Measurements from ENCODE around the gene MCRIP1.

MCRIP1 gene

DNA sequence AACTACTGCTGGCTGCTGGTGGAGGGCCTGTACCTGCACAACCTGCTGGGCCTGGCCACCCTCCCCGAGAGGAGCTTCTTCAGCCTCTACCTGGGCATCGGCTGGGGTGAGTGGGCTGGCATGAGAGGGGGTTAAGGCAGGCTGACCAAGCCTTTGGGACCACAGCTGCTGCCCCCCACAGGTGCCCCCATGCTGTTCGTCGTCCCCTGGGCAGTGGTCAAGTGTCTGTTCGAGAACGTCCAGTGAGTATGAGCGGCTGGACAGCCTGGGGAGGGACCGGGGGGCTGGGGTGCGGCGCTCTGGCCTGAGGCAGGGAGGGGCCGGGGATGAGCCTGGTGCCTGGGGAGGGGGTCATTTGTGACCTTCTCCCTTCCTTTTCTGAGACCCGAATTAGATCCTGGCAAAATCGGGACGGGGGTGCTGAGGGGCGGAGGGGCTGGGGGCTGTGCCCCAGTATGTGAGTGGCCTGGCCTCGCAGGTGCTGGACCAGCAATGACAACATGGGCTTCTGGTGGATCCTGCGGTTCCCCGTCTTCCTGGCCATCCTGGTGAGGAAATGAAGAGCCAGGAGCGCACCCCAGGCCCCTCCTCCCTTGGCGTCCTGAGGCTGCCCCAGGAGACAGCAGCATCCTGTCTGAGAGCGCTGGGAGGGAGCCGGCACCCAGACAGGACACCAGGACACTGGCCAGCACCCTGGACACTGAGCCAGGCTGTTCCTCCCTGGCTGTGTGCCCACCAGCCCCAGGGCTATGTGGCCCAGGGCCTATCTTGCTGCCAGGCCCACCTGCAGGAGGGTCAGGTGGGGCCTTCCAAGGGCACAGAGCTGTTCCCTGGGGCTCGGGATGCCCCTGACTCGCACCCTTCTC lies 21.2 kb downstream of the MCRIP1 start:
- Histone ChIP-seq H3K9me3 (ENCODE audit: low read length) (no peaks in the 10 kb centered on the region), H3K27me3 (ENCODE audit: control insufficient read depth in 1 of 2, insufficient read depth in 2 of 2, low read length in 2 of 2) (peaks cover 0 to 50% of the 10 kb centered on the region in 2 donors), H3K27ac (ENCODE audit: low read depth, low read length) (no peak overlapping the region), H3K36me3 (ENCODE audit: insufficient read depth, low read length) (no peaks in the 10 kb centered on the region), H3K4me3 (ENCODE audit: low read depth in 1 of 2, low read length in 2 of 2) (no peak overlapping the region), H3K9ac (ENCODE audit: low read length) (no peak overlapping the region), H3K4me1 (ENCODE audit: insufficient read depth, low read length) (no peaks in the 10 kb centered on the region)

DNA sequence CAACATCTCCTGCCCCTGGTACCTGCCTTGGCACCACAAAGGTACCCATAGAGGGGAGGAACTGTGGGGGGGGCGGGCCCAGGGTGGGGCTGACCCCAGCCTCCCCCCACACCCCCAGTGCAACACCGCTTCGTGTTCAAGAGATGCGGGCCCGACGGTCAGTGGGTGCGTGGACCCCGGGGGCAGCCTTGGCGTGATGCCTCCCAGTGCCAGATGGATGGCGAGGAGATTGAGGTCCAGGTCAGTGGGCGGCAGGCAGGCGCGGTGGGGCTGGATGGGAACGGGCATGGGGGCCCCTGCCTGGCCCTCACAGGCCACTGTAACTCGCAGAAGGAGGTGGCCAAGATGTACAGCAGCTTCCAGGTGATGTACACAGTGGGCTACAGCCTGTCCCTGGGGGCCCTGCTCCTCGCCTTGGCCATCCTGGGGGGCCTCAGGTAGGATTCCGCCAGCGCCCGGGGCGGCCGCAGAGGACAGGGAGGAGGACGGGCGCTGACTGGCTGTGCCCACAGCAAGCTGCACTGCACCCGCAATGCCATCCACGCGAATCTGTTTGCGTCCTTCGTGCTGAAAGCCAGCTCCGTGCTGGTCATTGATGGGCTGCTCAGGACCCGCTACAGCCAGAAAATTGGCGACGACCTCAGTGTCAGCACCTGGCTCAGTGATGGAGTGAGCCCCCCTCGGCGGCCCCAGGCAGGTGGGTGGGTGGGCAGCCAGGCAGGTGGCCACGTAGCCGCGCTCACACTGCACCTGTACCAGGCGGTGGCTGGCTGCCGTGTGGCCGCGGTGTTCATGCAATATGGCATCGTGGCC lies 22.0 kb downstream of the MCRIP1 start:
- Histone ChIP-seq H3K4me3 (ENCODE audit: low read depth in 1 of 2, low read length in 2 of 2) (no peak overlapping the region), H3K27me3 (ENCODE audit: control insufficient read depth in 1 of 2, insufficient read depth in 2 of 2, low read length in 2 of 2) (peaks cover 0 to 58% of the 10 kb centered on the region in 2 donors), H3K9ac (ENCODE audit: low read length) (no peak overlapping the region), H3K36me3 (ENCODE audit: insufficient read depth, low read length) (no peaks in the 10 kb centered on the region), H3K9me3 (ENCODE audit: low read length) (no peaks in the 10 kb centered on the region), H3K4me1 (ENCODE audit: insufficient read depth, low read length) (no peaks in the 10 kb centered on the region), H3K27ac (ENCODE audit: low read depth, low read length) (no peak overlapping the region)

DNA sequence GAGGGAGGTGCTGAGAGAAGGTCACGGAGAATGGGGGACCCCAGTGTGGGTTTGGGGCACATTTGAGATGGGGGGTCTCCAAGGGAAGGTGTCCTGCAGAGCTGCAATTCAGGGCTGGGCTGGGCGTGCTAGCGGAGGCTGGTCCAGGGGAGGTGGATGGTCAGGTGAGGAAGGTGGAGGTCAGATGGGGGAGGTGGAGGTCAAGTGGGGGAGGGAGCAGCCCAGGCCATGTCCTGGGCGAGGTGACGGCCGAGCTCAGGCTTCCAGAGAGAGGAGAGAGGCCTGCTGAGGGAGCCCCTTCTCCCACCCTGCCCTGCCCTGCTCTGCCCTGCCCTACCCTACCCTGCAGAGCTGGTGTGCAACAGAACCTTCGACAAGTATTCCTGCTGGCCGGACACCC lies 22.6 kb downstream of the MCRIP1 start:
- Histone ChIP-seq H3K4me3 (ENCODE audit: low read depth in 1 of 2, low read length in 2 of 2) (no peak overlapping the region), H3K4me1 (ENCODE audit: insufficient read depth, low read length) (no peaks in the 10 kb centered on the region), H3K27ac (ENCODE audit: low read depth, low read length) (no peak overlapping the region), H3K9me3 (ENCODE audit: low read length) (no peaks in the 10 kb centered on the region), H3K9ac (ENCODE audit: low read length) (no peak overlapping the region), H3K36me3 (ENCODE audit: insufficient read depth, low read length) (no peaks in the 10 kb centered on the region), H3K27me3 (ENCODE audit: control insufficient read depth in 1 of 2, insufficient read depth in 2 of 2, low read length in 2 of 2) (peaks cover 5 to 64% of the 10 kb centered on the region in 2 donors)

DNA sequence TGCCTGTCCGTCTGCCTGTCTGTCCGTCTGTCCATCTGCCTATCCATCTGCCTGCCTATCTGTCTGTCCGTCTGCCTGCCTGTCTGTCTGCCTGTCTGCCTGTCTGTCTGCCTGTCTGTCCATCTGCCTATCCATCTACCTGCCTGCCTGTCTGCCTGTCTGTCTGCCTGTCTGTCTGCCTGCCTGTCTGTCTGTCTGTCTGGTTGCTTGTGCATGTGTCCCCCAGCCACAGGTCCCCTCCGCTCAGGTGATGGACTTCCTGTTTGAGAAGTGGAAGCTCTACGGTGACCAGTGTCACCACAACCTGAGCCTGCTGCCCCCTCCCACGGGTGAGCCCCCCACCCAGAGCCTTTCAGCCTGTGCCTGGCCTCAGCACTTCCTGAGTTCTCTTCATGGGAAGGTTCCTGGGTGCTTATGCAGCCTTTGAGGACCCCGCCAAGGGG lies 23.5 kb downstream of the MCRIP1 start:
- Histone ChIP-seq H3K9ac (ENCODE audit: low read length) (no peak overlapping the region), H3K36me3 (ENCODE audit: insufficient read depth, low read length) (no peaks in the 10 kb centered on the region), H3K9me3 (ENCODE audit: low read length) (no peaks in the 10 kb centered on the region), H3K4me1 (ENCODE audit: insufficient read depth, low read length) (no peaks in the 10 kb centered on the region), H3K27me3 (ENCODE audit: control insufficient read depth in 1 of 2, insufficient read depth in 2 of 2, low read length in 2 of 2) (peaks cover 5 to 67% of the 10 kb centered on the region in 2 donors), H3K27ac (ENCODE audit: low read depth, low read length) (no peak overlapping the region), H3K4me3 (ENCODE audit: low read depth in 1 of 2, low read length in 2 of 2) (no peak overlapping the region)

DNA sequence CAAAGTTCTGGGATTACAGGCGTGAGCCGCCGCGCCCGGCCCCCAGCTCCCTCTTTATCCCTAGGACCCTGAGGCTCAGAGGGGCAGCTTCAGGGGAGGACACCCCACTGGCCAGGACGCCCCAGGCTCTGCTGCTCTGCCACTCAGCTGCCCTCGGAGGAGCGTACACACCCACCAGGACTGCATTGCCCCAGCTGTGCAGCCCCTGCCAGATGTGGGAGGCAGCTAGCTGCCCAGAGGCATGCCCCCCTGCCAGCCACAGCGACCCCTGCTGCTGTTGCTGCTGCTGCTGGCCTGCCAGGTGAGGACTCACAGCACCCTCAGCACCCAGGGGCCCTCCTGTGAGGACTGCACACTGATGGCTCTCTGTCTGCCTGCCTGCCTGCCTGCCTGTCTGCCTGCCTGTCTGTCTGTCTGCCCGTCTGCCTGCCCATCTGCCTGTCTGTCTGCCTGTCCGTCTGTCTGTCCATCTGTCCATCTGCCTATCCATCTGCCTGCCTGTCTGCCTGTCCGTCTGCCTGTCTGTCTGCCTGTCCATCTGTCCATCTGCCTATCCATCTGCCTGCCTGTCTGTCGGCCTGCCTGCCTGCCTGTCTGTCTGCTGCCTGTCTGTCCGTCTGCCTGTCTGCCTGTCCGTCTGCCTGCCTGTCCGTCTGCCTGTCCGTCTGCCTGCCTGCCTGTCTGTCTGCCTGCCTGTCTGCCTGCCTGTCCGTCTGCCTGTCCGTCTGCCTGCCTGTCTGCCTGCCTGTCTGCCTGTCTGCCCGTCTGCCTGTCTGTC lies 24.1 kb downstream of the MCRIP1 start:
- Histone ChIP-seq H3K27me3 (ENCODE audit: control insufficient read depth in 1 of 2, insufficient read depth in 2 of 2, low read length in 2 of 2) (peaks cover 5 to 71% of the 10 kb centered on the region in 2 donors), H3K27ac (ENCODE audit: low read depth, low read length) (no peak overlapping the region), H3K36me3 (ENCODE audit: insufficient read depth, low read length) (no peaks in the 10 kb centered on the region), H3K4me1 (ENCODE audit: insufficient read depth, low read length) (no peaks in the 10 kb centered on the region), H3K4me3 (ENCODE audit: low read depth in 1 of 2, low read length in 2 of 2) (no peak overlapping the region), H3K9ac (ENCODE audit: low read length) (no peak overlapping the region), H3K9me3 (ENCODE audit: low read length) (no peaks in the 10 kb centered on the region)

DNA sequence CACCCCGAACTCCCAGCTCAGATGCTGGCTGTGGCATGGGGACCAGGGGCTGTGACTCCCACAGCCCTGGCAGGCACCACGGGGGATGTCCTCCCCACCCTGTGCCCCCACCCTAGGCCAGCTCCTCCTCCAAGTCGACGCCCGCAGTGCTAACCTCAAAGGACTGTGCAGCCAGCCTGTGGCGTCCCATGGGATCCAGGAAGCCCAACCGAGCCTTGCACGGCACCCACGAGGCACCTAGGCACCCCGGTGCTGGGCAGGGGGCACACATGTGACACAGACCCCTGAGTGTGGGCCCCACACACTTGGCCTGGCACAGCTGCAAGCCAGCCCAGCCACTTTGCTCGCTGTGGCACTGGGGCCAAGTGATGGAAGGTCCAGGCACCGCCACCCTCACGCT lies 25.3 kb downstream of the MCRIP1 start:
- Histone ChIP-seq H3K36me3 (ENCODE audit: insufficient read depth, low read length) (no peaks in the 10 kb centered on the region), H3K27ac (ENCODE audit: low read depth, low read length) (no peak overlapping the region), H3K9me3 (ENCODE audit: low read length) (no peaks in the 10 kb centered on the region), H3K27me3 (ENCODE audit: control insufficient read depth in 1 of 2, insufficient read depth in 2 of 2, low read length in 2 of 2) (peaks cover 14 to 75% of the 10 kb centered on the region in 2 donors), H3K4me1 (ENCODE audit: insufficient read depth, low read length) (no peaks in the 10 kb centered on the region), H3K4me3 (ENCODE audit: low read depth in 1 of 2, low read length in 2 of 2) (no peak overlapping the region), H3K9ac (ENCODE audit: low read length) (no peak overlapping the region)

DNA sequence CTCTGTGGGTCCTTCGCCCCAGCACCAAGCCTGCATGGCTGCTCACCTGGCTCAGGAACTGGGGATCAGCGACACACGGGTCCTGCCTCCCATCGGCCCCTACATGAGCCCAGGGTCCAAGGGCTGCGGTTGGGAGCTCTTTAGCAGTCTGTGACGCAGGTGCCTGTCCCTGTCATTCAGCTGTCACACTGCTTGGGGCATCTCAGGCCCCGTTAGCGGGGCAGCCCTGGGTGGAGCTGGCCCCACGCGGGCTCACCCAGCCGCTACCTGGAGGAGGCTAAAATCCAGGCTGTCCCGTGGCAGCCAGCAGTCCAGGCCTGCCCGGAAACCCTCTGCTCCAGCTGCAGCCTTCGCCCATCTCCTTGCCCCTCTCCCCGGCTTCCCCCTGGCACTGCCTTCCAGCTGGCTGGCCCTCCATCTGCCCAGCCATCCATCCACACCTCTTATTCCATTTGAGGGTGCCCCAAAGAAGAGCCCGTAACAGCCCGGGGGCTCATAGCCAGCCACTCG lies 25.8 kb downstream of the MCRIP1 start:
- Histone ChIP-seq H3K27me3 (ENCODE audit: control insufficient read depth in 1 of 2, insufficient read depth in 2 of 2, low read length in 2 of 2) (peaks cover 18 to 79% of the 10 kb centered on the region in 2 donors), H3K9me3 (ENCODE audit: low read length) (no peaks in the 10 kb centered on the region), H3K27ac (ENCODE audit: low read depth, low read length) (no peak overlapping the region), H3K36me3 (ENCODE audit: insufficient read depth, low read length) (no peaks in the 10 kb centered on the region), H3K9ac (ENCODE audit: low read length) (no peak overlapping the region), H3K4me3 (ENCODE audit: low read depth in 1 of 2, low read length in 2 of 2) (no peak overlapping the region), H3K4me1 (ENCODE audit: insufficient read depth, low read length) (no peaks in the 10 kb centered on the region)

DNA sequence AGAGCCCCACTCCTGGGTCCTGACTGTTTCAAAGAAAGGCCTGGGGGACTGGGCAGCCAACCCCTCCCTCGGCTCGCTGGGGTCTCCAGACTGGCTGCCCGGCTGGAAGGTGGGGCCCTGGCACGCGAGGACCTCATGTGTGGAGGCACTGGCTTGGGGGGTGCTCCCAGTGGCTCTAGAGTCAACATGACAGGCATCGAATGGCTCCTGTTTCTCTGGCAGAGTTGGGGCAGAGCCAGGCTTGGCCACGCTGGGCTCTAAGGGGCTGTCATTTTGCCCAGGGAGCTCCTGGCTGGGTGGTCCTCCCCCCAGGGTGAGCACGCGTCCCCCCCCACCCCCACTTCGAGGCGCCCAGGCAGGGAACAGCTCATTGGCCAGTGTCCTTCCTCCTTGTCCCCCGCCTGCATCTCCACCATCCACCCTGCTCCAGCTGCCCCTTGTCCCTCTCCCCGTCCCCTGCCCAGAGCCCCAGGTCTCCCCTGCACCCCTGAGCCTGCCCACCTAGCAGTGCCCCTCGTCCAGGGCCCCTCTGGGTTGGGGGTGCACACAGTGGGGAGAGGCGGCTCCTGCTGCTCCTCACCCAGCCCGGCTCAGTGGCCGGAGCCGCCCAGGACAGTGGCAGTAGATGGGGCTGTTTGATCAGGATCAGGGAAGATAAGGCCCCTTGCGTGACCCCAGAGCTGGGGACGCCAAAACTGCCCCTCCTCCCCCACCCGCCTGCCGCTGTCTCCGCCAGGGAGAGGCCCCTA lies 26.5 kb downstream of the MCRIP1 start:
- Histone ChIP-seq H3K27me3 (ENCODE audit: control insufficient read depth in 1 of 2, insufficient read depth in 2 of 2, low read length in 2 of 2) (peaks cover 24 to 79% of the 10 kb centered on the region in 2 donors), H3K9me3 (ENCODE audit: low read length) (no peaks in the 10 kb centered on the region), H3K27ac (ENCODE audit: low read depth, low read length) (no peak overlapping the region), H3K4me1 (ENCODE audit: insufficient read depth, low read length) (no peaks in the 10 kb centered on the region), H3K4me3 (ENCODE audit: low read depth in 1 of 2, low read length in 2 of 2) (no peak overlapping the region), H3K36me3 (ENCODE audit: insufficient read depth, low read length) (no peaks in the 10 kb centered on the region), H3K9ac (ENCODE audit: low read length) (no peak overlapping the region)

DNA sequence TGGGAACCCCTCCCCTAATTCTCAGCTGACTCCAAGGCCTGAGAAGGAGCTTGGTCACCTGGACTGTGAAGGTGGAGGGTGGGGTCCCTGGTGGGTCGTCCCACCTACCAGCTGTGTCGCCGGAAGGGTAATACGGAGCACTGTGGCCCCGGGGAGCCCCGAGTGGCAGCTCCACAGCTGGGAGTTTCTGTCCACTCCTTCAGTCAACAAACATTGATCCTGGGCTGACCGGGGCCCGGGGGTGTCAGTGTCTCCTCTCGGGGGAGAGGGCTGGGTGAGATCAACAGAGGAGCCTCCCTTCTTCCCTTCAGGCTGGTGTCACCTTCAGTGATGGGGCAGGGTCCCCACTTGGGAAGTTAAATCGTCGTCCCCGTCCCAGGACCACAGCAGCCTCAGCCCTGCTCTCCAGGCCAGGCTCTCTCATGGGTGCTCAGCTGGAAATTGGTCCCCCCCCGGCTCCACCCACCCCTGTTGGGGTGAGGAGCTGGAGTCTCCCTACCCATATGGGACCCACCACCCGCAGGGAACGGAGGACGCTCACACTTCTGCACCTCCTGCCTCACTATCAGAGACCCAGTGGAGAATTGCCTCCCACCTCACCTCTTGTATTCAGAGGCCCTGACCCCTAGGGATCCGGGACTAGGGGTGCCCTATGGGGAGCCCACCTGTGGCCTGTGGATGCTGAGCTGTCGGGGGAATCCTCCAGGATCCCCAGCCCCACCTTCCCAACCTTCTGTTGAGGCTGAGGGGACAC lies 27.2 kb downstream of the MCRIP1 start:
- Histone ChIP-seq H3K4me1 (ENCODE audit: insufficient read depth, low read length) (no peaks in the 10 kb centered on the region), H3K27me3 (ENCODE audit: control insufficient read depth in 1 of 2, insufficient read depth in 2 of 2, low read length in 2 of 2) (peaks cover 27 to 78% of the 10 kb centered on the region in 2 donors), H3K4me3 (ENCODE audit: low read depth in 1 of 2, low read length in 2 of 2) (no peak overlapping the region), H3K9me3 (ENCODE audit: low read length) (no peaks in the 10 kb centered on the region), H3K9ac (ENCODE audit: low read length) (no peak overlapping the region), H3K27ac (ENCODE audit: low read depth, low read length) (no peak overlapping the region), H3K36me3 (ENCODE audit: insufficient read depth, low read length) (no peaks in the 10 kb centered on the region)
